GM13976 (cell line): ENCODE measurements around the gene RPUSD1.
"Not testable (repeated sequence)": the region's sequence is repeated elsewhere in the genome, so short reads cannot be mapped to it uniquely, and the experiment has no call there.

ENCODE experiments used
- DNase-seq: peaks from one replicate; pipeline ENCODE4 v3.0.0; 2012; ENCODE audit warnings: low spot score
- CTCF ChIP-seq: IDR thresholded peaks from 2 replicates; pipeline ENCODE4 v1.5.1; 2012; ENCODE audit warnings: borderline replicate concordance, mild to moderate bottlenecking; ENCODE audit not compliant: insufficient read depth; ENCODE audit errors: extremely low read depth, missing control alignments, control extremely low read depth
- in situ Hi-C: fragments of 300-500 bp; cut with MboI; formaldehyde crosslinking; loops from one replicate; pipeline ENCODE4 v1.12.0; 2022; ENCODE audit warnings: low sequenced_read_pairs, mixed read lengths, inconsistent platforms; ENCODE audit not compliant: unreplicated experiment

The RPUSD1 gene

GRCh38 chr16:778909-779527 is 9.2 kb downstream of the RPUSD1 start:
- TF ChIP-seq CTCF: no peak
- no peak for DNase-seq
- in situ Hi-C loops: no loop called here

GRCh38 chr16:778447-778846 is 9.7 kb downstream of the RPUSD1 start:
- in situ Hi-C loops: no loop called here
- no peak for DNase-seq

GRCh38 chr16:777826-778225 is 10.4 kb downstream of the RPUSD1 start:
- no peak for TF ChIP-seq CTCF
- no peak for DNase-seq
- in situ Hi-C loops: no loop called here

More at GRCh38 chr16:778447-778846, 9.7 kb downstream of the RPUSD1 start:
- no peak for TF ChIP-seq CTCF

GRCh38 chr16:776824-777223 is 11.4 kb downstream of the RPUSD1 start:
- in situ Hi-C loops: no loop called here

GRCh38 chr16:776298-776697 is 11.9 kb downstream of the RPUSD1 start:
- in situ Hi-C loops, DNase-seq: not testable (repeated sequence)

More at GRCh38 chr16:776824-777223, 11.4 kb downstream of the RPUSD1 start:
- no peak for DNase-seq
- TF ChIP-seq CTCF: no peak

GRCh38 chr16:775236-775796 is 12.9 kb downstream of the RPUSD1 start:
- DNase-seq: no peak
- in situ Hi-C loops: no loop called here
- no peak for TF ChIP-seq CTCF
